HepG2 (cell line): ENCODE measurements around the gene SF3A2. TPM values are rescaled to one million over a fixed set of nuclear protein-coding genes. Genes with fewer than 3 reads are reported as not detected.

Source experiments
- CEBPZ ChIP-seq: IDR thresholded peaks from 2 replicates; pipeline ENCODE4 v1.6.1; 2012; ENCODE audit warnings: low read length, improper control_type of control experiment
- GLMP ChIP-seq: sonication (generic); formaldehyde crosslinking; IDR thresholded peaks from 2 replicates; pipeline ENCODE4 v1.9.0; 2021; ENCODE audit warnings: missing genetic modification reagents, mild to moderate bottlenecking, borderline replicate concordance
- HDAC2 ChIP-seq: sonication (generic); formaldehyde crosslinking; IDR thresholded peaks from 2 replicates; pipeline ENCODE4 v1.4.0; 2020; ENCODE audit warnings: missing genetic modification reagents
- HMG20B ChIP-seq: conservative IDR thresholded peaks from 2 replicates; pipeline ENCODE4 v1.6.1; 2016; ENCODE audit warnings: missing genetic modification reagents, missing compliant biosample characterization
- HNF4A ChIP-seq: sonication (generic); formaldehyde crosslinking; IDR thresholded peaks from 2 replicates; pipeline ENCODE4 v1.4.0; 2020; ENCODE audit warnings: missing genetic modification reagents
- JDP2 ChIP-seq: sonication (generic); formaldehyde crosslinking; IDR thresholded peaks from 2 replicates; pipeline ENCODE4 v1.8.1; 2022; ENCODE audit warnings: missing genetic modification reagents, borderline replicate concordance
- KMT2B ChIP-seq: IDR thresholded peaks from 2 replicates; pipeline ENCODE4 v1.6.1; 2016; ENCODE audit warnings: missing genetic modification reagents, missing compliant biosample characterization
- NCOA2 ChIP-seq: sonication (generic); formaldehyde crosslinking; IDR thresholded peaks from 2 replicates; pipeline ENCODE4 v1.8.0; 2022; ENCODE audit warnings: inconsistent platforms
- NFRKB ChIP-seq: fragments of 450-650 bp; IDR thresholded peaks from 2 replicates; pipeline ENCODE4 v1.6.1; 2017
- SRSF9 ChIP-seq: fragments of 200-400 bp; formaldehyde crosslinking; IDR thresholded peaks from 2 replicates; pipeline ENCODE4 v1.6.1; 2018; ENCODE audit warnings: borderline replicate concordance, mild to moderate bottlenecking, low read depth, low read length; ENCODE audit not compliant: insufficient read depth, poor library complexity, severe bottlenecking
- ZC3H4 ChIP-seq: sonication (generic); formaldehyde crosslinking; IDR thresholded peaks from 2 replicates; pipeline ENCODE4 v1.4.0; 2020; ENCODE audit warnings: missing genetic modification reagents, borderline replicate concordance
- ZFAT ChIP-seq: sonication (generic); formaldehyde crosslinking; conservative IDR thresholded peaks from 2 replicates; pipeline ENCODE4 v1.8.1; 2023; ENCODE audit warnings: missing genetic modification reagents, inconsistent platforms
- ZNF10 ChIP-seq: sonication (generic); formaldehyde crosslinking; IDR thresholded peaks from 2 replicates; pipeline ENCODE4 v1.4.0; 2020; ENCODE audit warnings: mild to moderate bottlenecking, low read depth, missing genetic modification reagents, borderline replicate concordance
- ZNF142 ChIP-seq: sonication (generic); formaldehyde crosslinking; IDR thresholded peaks from 2 replicates; pipeline ENCODE4 v1.4.0; 2020; ENCODE audit warnings: missing genetic modification reagents
- ZNF598 ChIP-seq: sonication (generic); formaldehyde crosslinking; IDR thresholded peaks from 2 replicates; pipeline ENCODE4 v1.5.1; 2020; ENCODE audit warnings: mild to moderate bottlenecking, missing genetic modification reagents, borderline replicate concordance
- ZNF615 ChIP-seq: sonication (generic); formaldehyde crosslinking; IDR thresholded peaks from 2 replicates; pipeline ENCODE4 v1.5.0; 2020; ENCODE audit warnings: mild to moderate bottlenecking, missing genetic modification reagents, borderline replicate concordance
- ZNF879 ChIP-seq: sonication (generic); formaldehyde crosslinking; IDR thresholded peaks from 2 replicates; pipeline ENCODE4 v1.8.1; 2023; ENCODE audit warnings: missing genetic modification reagents
- polyA plus RNA-seq, 8 experiments: library from polyadenylated mRNA; depleted of rRNA in 3 of 8; stranded (reverse) in 7 of 8; unstranded in 1 of 8; fragments of >200 nt; fragmentation: Illumina TruSeq in 4 of 8; extraction: Trizol in 4 of 8; gene quantifications; 2 replicates each; pipeline versions ENCODE4 v1.2.1 to v1.2.3, GENCODE V29; 2011 to 2016; ENCODE audit warnings: low read depth in 4 of 8, missing spikeins in 1 of 8, mixed read lengths in 1 of 8; ENCODE audit not compliant: insufficient read depth in 1 of 8
- total RNA-seq, 5 experiments: library from RNA; depleted of rRNA; stranded (reverse); fragments of >200 nt; fragmentation: Illumina TruSeq; extraction: Trizol; gene quantifications; 2 replicates each; pipeline ENCODE4 v1.2.3, GENCODE V29; 2016; ENCODE audit warnings: low read depth in 1 of 5
- TF ChIP-seq, protein P1 (sequence below): sonication (generic); formaldehyde crosslinking; IDR thresholded peaks from 2 replicates; pipeline ENCODE4 v1.8.1; 2023; ENCODE audit warnings: missing genetic modification reagents, mild to moderate bottlenecking, borderline replicate concordance

Gene SF3A2
- total and polyA plus RNA-seq, 2 of the 13 experiments (the other 11 are each of a cell fraction or from before 2014, with no cell fraction given): 8.6 to 8.8 TPM

DNA sequence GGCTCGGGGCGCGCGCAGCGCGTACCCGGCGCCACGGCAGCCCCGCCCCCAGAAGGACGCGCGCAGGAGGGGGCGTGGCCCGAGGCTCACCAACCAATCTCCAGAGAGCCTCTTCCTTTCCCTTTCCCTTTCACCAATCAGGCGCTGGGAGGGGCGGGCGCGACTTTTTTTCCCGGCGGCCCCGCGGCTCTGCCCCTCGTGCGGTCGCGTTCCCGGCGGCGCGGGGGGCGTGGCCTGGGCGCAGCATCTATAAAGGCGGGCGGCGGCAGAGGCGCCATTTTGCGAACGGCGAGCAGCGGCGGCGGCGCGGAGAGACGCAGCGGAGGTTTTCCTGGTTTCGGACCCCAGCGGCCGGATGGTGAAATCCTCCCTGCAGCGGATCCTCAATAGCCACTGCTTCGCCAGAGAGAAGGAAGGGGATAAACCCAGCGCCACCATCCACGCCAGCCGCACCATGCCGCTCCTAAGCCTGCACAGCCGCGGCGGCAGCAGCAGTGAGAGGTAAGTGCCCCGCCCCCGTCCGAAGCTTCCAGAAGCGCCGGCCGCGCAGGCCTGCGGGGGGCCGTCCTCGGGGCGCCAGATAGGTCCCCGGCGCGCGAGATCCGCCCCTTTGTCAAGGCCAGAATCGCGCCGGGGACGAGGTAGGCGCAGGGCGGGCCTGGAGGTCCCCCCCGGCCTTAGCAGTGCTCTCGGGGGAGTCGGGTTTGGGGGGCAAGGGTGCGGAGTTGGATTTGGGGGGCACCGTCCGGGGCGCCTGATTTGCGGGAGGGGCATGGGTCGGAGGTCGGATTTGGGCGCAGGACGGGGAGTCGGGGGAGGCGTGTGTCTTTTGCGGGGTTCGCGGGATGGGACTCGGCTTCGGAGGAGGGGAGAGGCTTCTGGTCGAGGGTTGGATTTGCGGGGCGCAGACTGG lies 32.9 kb downstream of the SF3A2 start (continued):
- TF ChIP-seq HNF4A (CRISPR knock-in tag): no peak
- no peak for TF ChIP-seq ZNF879 (CRISPR knock-in tag)
- 0 out of 2 replicates have a peak, but pooled peaks have one; percentile 56 for TF ChIP-seq HMG20B (CRISPR knock-in tag)
- peak; percentile 8; the same call in 1 of the 2 replicates for TF ChIP-seq HDAC2 (CRISPR knock-in tag)
- TF ChIP-seq ZNF615: no peak
- TF ChIP-seq KMT2B (CRISPR knock-in tag): no peak
- no peak for TF ChIP-seq ZNF10 (CRISPR knock-in tag)
- TF ChIP-seq SRSF9: no peak
- no peak for TF ChIP-seq GLMP (CRISPR knock-in tag)
- TF ChIP-seq NCOA2 (CRISPR knock-in tag): 0 out of 2 replicates have a peak, but pooled peaks have one; percentile 27
- TF ChIP-seq CEBPZ: no peak
- no peak for TF ChIP-seq ZC3H4 (CRISPR knock-in tag)
- TF ChIP-seq ZNF142 (CRISPR knock-in tag): no peak
- TF ChIP-seq JDP2 (CRISPR knock-in tag): no peak
- TF ChIP-seq, protein P1, sequence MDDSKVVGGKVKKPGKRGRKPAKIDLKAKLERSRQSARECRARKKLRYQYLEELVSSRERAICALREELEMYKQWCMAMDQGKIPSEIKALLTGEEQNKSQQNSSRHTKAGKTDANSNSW (CRISPR knock-in tag): no peak
- no peak for TF ChIP-seq ZFAT (CRISPR knock-in tag)
- peak; percentile 83; the same call in 1 of the 2 replicates for TF ChIP-seq ZNF598 (CRISPR knock-in tag)
- TF ChIP-seq NFRKB: no peak
